Hepatocyte (in vitro differentiated cells): ENCODE data around the gene CENPU.

Experiments used
- EZH2 ChIP-seq: fragments of 200-600 bp; sonication (generic); IDR thresholded peaks from 2 replicates; pipeline ENCODE4 v1.6.1; 2016; ENCODE audit warnings: antibody characterized with exemption, mild to moderate bottlenecking, borderline replicate concordance
- EZH2phosphoT487 ChIP-seq: fragments of 200-600 bp; sonication (generic); IDR thresholded peaks from one replicate; pipeline ENCODE4 v1.6.1; 2018; ENCODE audit warnings: antibody characterized with exemption, mild to moderate bottlenecking, low read depth, moderate library complexity; ENCODE audit not compliant: unreplicated experiment, severe bottlenecking
- TF ChIP-seq, protein P1 (sequence below): fragments of 200-600 bp; sonication (generic); IDR thresholded peaks from 2 replicates; pipeline ENCODE4 v1.5.1; 2016; ENCODE audit warnings: antibody characterized with exemption, mild to moderate bottlenecking; ENCODE audit not compliant: poor library complexity

DNA sequence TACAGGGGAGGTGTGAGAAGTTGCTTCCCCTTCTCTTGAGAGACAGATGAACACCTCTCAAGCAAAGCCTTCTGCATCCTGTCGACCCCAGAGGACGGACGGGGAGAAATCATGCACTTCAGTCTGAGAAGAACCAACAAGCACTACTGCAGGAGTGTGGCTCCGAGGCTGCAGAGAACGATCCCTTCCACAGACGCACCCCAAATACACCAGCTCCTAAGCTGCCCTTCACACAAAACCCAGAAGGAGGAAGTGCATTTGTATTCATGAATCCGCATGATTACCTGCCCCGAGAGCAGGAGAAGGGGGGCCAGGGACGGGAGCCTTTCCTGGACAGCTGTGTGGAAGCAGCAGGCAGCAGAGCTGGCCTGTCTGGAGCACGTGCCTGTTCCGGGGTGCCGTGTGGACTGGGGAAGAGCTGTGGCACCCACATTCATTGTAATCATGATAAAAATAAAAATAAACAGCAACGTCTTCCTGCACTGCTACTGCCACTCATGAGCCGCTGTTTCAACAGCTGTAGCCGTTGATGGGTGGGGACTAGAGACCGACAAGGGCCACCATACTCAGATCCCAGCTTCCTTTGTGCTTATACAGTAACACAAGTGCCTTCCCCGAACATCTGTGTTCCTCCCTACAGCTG lies 49.0 kb upstream of the CENPU start:
- TF ChIP-seq, protein P1, sequence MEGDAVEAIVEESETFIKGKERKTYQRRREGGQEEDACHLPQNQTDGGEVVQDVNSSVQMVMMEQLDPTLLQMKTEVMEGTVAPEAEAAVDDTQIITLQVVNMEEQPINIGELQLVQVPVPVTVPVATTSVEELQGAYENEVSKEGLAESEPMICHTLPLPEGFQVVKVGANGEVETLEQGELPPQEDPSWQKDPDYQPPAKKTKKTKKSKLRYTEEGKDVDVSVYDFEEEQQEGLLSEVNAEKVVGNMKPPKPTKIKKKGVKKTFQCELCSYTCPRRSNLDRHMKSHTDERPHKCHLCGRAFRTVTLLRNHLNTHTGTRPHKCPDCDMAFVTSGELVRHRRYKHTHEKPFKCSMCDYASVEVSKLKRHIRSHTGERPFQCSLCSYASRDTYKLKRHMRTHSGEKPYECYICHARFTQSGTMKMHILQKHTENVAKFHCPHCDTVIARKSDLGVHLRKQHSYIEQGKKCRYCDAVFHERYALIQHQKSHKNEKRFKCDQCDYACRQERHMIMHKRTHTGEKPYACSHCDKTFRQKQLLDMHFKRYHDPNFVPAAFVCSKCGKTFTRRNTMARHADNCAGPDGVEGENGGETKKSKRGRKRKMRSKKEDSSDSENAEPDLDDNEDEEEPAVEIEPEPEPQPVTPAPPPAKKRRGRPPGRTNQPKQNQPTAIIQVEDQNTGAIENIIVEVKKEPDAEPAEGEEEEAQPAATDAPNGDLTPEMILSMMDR: no peak
- TF ChIP-seq EZH2 (no peak), EZH2phosphoT487 (no peak)
